H54 (cell line): ENCODE results near the gene PAMR1.
"Not testable (repeated sequence)": the region's sequence is repeated elsewhere in the genome, so short reads cannot be mapped to it uniquely, and the experiment has no call there.

Source experiments
- DNase-seq: peaks from one replicate; pipeline ENCODE4 v3.0.0; 2011; ENCODE audit warnings: low spot score, mixed read lengths; ENCODE audit not compliant: insufficient read length
- FAIRE-seq: peaks from 3 replicates; lab custom pipeline; 2011; peaks lifted over from hg19 to GRCh38; lab: Jason Lieb, UNC
- POLR2A ChIP-seq: IDR thresholded peaks from 2 replicates; pipeline ENCODE4 v1.6.1; 2011; ENCODE audit warnings: low read depth, mild to moderate bottlenecking, low read length

Gene PAMR1

GRCh38 chr11:35552616-35553015 is 27.2 kb upstream of the PAMR1 start:
- FAIRE-seq (no peak), DNase-seq (no peak)
- TF ChIP-seq POLR2A = no peak

GRCh38 chr11:35550374-35551036 is 25.1 kb upstream of the PAMR1 start:
- no peak for DNase-seq
- no peak for TF ChIP-seq POLR2A
- no peak for FAIRE-seq

GRCh38 chr11:35549787-35550186 is 24.4 kb upstream of the PAMR1 start:
- FAIRE-seq (peak; percentile 61), DNase-seq (peak; percentile 59)
- no peak for TF ChIP-seq POLR2A

- TF ChIP-seq POLR2A = no peak
- FAIRE-seq (no peak), DNase-seq (no peak)
Observed at GRCh38 chr11:35548925-35549561, 23.6 kb upstream of the PAMR1 start.

- FAIRE-seq, DNase-seq: not testable (repeated sequence)
Observed at GRCh38 chr11:35547995-35548394, 22.6 kb upstream of the PAMR1 start.

GRCh38 chr11:35546317-35546716 is 20.9 kb upstream of the PAMR1 start:
- FAIRE-seq (no peak), DNase-seq (no peak)
- no peak for TF ChIP-seq POLR2A

- DNase-seq (no peak), FAIRE-seq (no peak)
- no peak for TF ChIP-seq POLR2A
Observed at GRCh38 chr11:35545391-35546003, 20.1 kb upstream of the PAMR1 start.

- FAIRE-seq = no peak
Observed at GRCh38 chr11:35543481-35543880, 18.1 kb upstream of the PAMR1 start.

GRCh38 chr11:35541621-35542375 is 16.4 kb upstream of the PAMR1 start:
- no peak for TF ChIP-seq POLR2A
- DNase-seq (no peak), FAIRE-seq (no peak)

More at GRCh38 chr11:35543481-35543880, 18.1 kb upstream of the PAMR1 start:
- no peak for TF ChIP-seq POLR2A
- DNase-seq = no peak

GRCh38 chr11:35540526-35540925 is 15.1 kb upstream of the PAMR1 start:
- no peak for TF ChIP-seq POLR2A
- DNase-seq = no peak
- FAIRE-seq = no peak

- TF ChIP-seq POLR2A = no peak
- no peak for DNase-seq
Observed at GRCh38 chr11:35539781-35540281, 14.4 kb upstream of the PAMR1 start.

GRCh38 chr11:35539256-35539655 is 13.8 kb upstream of the PAMR1 start:
- DNase-seq = no peak
- TF ChIP-seq POLR2A = no peak
- no peak for FAIRE-seq

More at GRCh38 chr11:35539781-35540281, 14.4 kb upstream of the PAMR1 start:
- no peak for FAIRE-seq

- DNase-seq = no peak
- no peak for FAIRE-seq
- no peak for TF ChIP-seq POLR2A
Observed at GRCh38 chr11:35536470-35536869, 11.1 kb upstream of the PAMR1 start.

- DNase-seq = no peak
- no peak for TF ChIP-seq POLR2A
- FAIRE-seq = no peak
Observed at GRCh38 chr11:35531246-35531645, 5.8 kb upstream of the PAMR1 start.
